GM19025 (cell line): ENCODE results near the gene ZNF699.
"Not testable (repeated sequence)": the region's sequence is repeated elsewhere in the genome, so short reads cannot be mapped to it uniquely, and the experiment has no call there.

Experiments
- ATAC-seq: cut with Tn5 transposase; IDR thresholded peaks from one replicate; pipeline ENCODE4 v1.9.1; 2021; ENCODE audit warnings: mild to moderate bottlenecking, low read depth, moderate library complexity; ENCODE audit not compliant: unreplicated experiment

ZNF699 gene

GRCh38 chr19:9309139-9309973, at the start of gene ZNF699:
ZNF699 (minus strand) TSS chr19:9309838; CDS start chr19:9305119, 4,719 bp downstream.
- ATAC-seq = peak; percentile 86

DNA sequence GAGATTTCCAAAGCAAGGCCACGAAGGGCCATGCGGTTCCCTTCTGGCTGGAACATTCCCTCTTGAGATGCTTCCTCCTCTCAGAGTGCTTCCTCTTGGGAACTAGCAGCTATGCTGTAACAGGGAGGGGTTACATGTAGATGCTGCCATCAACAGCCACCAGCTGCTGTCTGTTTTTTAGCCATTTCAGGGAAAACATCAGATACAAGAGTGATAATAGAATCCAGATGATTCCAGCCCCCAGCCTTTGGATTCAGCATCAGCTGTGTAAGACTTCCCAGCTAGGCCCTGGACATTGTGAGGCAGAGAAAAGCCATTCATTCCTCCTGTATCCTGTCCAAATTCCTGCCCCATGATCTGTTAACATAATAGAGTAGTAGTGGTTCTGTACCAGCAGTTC, 45.0 kb upstream of the ZNF699 start:
- ATAC-seq = no peak

- ATAC-seq = no peak
These were observed 43.4 kb upstream of the ZNF699 start for GRCh38 chr19:9353011-9353410.

DNA sequence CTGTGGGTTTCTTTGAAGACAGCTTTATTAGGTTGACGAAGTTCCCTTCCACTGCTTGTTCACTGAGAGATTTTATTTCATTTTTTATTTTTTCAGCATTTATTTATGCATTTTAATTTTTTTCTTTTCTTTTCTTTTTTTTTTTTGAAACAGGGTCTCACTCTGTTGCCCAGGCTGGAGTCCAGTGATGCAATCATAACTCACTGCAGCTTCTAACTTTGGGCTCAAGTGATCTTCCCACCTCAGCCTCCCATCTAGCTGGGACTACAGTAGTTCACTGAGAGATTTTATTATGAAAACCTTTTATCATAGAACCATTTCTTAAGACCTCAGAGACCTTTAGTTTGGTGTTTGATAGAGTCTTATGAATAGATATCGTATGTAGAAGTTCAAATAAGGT, 42.9 kb upstream of the ZNF699 start:
- no peak for ATAC-seq

DNA sequence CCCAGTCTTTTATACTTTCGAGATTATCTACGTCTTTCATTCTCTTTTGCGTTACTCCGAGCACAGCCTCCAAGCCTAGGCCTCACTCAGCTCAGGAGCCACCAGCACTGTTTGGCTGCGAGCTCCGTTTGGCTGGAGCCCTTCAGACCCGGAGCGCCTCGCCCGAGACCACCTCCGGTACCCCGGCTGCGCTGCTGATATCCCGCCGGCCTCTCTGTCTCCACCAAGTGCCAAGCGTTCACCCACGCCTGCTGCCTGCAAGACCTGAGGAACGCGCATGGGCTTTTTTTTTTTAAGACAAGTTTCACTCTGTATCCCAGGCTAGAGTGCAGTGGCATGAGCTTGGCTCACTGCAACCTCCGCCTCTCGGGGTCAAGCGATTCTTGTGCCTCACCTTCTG, 39.0 kb upstream of the ZNF699 start:
- no peak for ATAC-seq

DNA sequence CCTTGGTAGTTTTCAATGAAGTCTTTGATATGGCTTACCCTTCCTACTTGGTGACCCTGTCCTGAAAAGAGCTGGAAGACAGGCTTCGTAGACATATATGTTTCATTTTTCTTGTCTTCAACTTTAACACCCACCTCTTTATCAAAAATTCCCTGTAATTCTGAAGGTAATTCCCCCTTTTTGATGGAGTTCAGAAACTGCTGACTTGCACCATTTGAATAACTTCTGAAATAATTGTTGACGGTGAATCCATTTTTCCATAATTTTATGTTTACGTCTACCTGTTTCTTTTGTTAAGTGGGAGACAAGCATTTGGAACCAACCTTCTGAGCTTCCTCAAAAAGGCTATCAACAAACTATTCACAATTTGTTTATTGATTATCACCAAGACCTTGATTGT, 38.6 kb upstream of the ZNF699 start:
- ATAC-seq = no peak

DNA sequence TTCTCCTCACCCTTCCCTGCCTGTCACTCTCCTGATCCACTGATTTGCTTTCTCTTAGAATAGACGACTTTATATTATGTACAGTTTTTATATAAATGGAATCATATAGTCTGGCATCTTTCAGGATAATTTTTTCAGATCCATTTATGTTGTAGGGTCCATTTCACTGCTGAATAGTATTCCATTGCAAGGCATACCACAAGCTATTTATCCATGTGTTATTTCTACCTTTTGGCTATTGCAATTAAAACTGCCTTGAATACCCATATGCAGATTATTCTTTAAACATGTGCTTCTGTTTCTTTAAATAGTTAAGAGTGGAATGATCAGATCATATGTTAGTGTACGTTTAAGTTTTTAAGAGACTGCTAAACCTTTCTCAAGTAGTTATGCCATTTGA, 35.4 kb upstream of the ZNF699 start:
- no peak for ATAC-seq

DNA sequence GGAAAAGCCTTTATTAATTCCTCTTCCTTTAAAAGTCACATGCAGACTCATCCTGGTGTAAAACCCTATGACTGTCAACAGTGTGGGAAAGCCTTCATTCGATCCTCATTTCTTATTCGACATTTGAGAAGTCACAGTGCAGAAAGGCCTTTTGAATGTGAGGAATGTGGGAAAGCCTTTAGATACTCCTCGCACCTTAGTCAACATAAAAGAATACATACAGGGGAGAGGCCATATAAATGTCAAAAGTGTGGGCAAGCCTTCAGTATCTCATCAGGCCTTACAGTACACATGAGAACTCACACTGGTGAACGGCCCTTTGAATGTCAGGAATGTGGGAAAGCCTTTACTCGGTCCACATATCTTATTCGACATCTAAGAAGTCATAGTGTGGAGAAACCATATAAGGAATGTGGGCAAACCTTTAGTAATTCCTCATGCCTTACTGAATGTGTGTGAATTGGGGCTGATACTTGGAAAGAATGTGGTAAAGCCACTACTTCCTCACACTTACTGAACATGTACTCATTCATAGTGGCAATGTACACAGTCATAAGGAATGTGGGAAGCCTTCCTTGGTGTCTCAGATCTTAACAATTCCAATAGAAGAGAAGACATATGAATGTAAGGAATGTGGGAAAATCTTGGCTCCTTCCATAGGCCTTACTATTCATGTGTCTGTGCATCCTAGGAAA, 33.1 kb upstream of the ZNF699 start:
- ATAC-seq = no peak

DNA sequence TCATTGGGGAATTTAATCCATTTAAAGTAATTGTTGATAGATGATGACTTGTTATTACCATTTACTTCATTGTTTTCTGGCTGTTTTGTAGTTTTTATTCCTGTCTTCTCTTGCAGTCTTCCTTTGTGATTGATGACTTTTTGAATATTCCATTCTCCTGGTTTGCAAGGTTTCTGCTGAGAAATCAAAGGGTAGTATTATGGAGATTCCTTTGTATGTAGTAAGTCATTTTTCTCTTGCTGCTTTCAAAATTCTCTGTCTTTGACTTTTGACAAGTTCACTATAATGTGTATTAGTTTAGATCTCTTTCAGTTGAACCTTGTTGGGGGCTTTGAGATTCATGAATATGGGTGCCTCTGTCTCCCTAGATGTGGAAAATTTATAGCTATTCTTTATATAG, 20.4 kb upstream of the ZNF699 start:
- no peak for ATAC-seq

DNA sequence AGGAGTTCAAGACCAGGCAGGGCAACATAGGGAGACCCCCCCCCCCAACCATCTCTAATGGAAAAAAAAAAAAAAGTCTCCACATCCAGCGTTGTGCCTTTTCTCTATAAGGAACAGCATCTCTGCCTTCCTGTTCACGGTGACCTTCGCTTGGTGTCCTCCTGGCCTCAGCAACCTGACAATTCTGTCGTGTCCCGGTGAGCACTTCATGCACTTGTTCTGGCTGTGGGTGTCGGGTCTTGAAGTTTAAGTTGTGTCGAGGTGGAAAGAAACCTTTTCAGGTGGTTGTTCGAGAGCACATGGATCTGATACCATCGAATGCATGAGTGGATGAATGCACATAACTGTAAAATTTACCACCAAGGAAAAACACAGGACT, 14.9 kb upstream of the ZNF699 start:
- ATAC-seq = no peak

DNA sequence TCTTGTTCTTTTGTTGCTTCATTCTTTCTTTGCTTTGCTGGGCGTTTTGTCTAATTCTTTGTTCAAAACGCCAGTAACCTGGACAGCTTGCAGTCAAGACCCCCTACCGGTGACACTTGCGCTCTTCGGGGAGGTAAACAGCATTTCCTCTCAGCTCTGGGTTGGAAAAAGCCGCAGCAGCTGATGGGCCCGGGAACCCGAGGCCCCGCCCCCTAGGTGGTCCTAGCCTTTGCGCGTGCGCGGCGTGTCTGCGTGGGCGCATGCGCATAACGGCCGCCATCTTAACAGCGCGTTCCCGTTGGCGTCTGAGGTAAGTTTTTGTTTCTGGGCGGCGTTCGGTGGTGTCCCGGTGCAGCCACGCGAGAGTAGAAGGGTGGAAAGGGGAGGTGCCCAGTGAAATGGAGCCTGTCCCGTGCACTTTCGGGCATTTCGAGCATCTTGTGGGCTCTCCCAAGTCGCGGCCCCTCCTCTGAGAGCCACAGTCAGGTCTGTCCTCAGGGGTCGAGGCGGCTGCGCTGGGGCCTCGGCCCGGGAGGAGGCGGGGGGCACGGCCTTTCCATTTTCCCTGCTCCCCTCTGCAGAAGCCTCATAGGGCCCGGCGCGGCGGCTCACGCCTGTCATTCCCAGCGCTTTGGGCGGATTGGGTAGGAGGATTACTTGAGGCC, 14.4 kb upstream of the ZNF699 start, which contains the start of gene ZNF559:
Gene ZNF559, plus strand, starts transcription at position 261 of the 665 bp plus-strand sequence. CDS start 14,371 bp downstream, outside the sequence.
- ATAC-seq = peak; percentile 94

- peak; percentile 26 for ATAC-seq
These were observed 13.9 kb upstream of the ZNF699 start for GRCh38 chr19:9323557-9323918.

- not testable (repeated sequence) for ATAC-seq
These were observed 12.6 kb upstream of the ZNF699 start for GRCh38 chr19:9322201-9322600.

DNA sequence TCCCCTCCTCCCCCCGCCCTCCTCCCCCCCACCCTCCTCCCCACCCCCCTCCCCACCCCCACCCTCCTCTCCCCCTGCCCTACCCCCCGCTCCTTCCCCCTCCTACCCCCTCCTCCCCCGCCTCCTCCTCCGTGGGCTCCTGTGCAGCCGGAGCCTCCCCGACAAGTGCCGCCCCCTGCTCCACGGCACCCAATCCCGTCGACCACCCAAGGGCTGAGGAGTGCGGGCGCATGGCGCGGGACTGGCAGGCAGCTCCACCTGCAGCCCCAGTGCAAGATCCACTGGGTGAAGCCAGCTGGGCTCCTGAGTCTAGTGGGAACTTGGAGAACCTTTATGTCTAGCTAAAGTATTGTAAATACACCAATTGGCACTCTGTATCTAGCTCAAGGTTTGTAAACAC, 12.1 kb upstream of the ZNF699 start:
- not testable (repeated sequence) for ATAC-seq

GRCh38 chr19:9321338-9321737, 11.7 kb upstream of the ZNF699 start:
- ATAC-seq = no peak

- ATAC-seq = no peak
These were observed 4.1 kb upstream of the ZNF699 start for GRCh38 chr19:9313756-9314155.

GRCh38 chr19:9309974-9310446, 372 bp upstream of the ZNF699 start:
- peak; percentile 49 for ATAC-seq

DNA sequence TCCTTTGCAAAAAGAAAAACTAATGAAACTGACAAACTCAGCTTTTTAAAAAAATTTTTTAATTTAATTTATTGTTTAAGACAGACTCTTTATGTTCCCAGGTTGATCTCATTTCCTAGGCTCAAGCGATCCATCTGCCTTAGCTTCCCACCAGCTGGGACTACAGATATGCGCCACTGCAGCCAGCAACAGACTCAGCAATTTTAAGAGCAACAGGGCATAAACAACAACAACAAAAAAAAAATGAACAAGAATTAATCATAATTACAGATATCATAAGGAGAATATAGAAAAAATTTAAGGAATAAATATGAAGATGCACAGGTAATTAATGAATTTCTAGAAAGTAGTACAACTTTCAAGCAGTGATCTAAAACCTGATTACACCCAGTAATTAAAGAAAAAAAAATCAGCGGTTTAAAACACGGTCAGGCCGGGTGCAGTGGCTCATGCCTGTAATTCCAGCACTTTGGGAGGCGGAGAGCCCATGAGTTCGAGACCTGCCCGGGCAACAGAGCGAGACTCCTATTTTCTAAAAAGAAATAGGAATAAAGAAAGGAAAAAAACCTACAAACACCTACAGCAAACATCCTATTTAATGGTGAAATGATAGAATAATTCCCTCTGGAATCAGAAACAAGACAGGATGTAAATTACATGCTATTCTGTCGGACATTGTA, 1.4 kb downstream of the ZNF699 start:
- no peak for ATAC-seq

DNA sequence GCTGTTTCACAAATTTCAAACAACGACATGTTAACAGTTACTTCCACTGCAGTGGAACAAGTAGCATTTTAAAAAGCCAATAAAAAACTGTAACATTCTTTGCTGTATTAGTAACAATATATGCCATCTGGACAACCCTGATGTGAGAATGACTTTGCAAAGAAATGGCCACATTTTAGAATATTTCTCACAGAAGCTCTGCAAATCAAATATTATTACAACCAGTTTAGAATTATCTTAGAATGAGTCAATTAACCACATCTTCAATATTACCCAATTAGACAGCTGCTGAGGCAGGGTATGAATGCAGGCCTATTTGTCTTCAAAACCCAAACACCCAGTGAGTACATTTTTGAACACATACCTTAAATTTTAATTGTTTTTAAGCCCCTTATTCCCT, 3.2 kb downstream of the ZNF699 start:
- no peak for ATAC-seq

DNA sequence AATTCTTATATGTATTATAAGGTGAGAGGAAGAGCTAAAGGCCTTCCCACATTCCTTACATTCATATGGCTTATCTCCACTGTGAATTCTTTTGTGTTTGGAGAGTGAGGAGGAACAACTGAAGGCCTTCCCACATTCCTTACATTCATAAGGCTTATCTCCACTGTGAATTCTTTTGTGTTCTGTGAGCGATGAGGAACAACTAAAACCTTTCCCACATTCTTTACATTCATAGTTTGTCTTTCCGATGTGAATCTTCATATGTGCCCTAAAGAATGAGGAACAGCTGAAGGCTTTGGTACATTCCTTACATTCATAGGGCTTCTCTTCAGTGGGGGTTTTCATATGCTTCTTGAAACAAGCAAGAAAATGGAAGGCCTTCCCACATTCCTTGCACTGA, 13.3 kb downstream of the ZNF699 start:
- no peak for ATAC-seq

DNA sequence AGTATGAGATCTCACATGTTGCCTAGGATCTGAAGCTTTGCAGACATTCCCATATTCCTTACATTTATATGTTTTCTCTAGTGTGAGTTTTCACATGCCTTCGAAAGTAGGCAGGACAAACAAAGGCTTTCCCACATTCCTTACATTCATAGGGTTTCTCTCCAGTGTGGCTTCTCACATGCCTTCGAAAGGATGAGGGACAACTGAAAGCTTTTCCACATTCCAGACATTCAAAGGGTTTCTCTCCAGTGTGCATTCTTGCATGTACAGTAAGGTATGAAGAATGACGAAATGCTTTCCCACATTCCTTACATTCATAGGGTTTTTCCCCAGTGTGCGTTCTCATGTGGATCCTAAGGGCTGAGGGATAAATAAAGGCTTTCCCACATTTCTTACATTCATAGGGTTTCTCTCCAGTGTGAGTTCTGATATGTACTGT, 14.2 kb downstream of the ZNF699 start:
- no peak for ATAC-seq
